HG03571 (cell line): Measurements from ENCODE around the gene SRP9.

Experiments used
- ATAC-seq: cut with Tn5 transposase; IDR thresholded peaks from one replicate; pipeline ENCODE4 v1.9.1; 2021; ENCODE audit not compliant: unreplicated experiment

SRP9 gene

GRCh38 chr1:225777583-225778336 is at the start of gene SRP9:
Gene SRP9 (plus strand): TSS chr1:225777826. CDS start chr1:225777941, 115 bp downstream.
- ATAC-seq, result peak; percentile 99

DNA sequence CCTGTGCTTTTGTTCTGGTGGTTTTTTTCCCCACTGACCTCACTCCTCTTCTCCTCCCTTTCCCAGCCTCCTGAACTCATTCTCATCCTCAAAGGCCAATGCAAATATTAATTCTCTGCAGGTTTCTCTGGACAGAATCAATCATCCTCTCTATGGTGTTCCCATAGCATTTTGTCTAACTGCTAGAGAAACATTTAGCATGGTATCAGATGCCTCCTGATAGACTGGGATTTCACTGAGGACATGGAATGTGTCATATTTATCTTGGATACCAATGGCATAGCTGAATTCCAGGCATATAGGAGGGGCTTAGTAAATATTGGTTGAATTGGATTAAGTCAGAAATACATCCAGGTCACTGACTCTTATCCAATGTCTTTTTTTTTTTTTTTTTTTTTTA is 46.1 kb upstream of the SRP9 start:
- no peak for ATAC-seq

DNA sequence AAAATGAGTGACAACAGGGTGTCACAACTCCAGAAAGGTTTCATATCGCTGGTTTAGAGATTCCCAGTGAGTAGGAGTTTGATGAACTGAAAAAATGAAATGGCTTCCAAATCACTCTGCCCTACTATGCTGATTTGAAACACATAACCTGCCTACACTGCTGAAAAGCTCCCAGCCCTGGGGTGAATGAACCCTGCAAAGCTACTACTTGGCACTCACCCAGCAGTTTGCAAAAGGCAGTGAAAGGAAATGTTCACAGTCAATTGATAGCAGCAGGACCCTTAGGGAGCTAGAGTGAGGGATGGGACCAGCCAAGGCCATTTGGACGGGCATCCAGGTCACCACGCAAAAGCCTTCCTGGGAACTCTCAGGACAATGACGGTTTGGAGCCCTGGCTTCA is 44.4 kb upstream of the SRP9 start:
- ATAC-seq, result no peak

DNA sequence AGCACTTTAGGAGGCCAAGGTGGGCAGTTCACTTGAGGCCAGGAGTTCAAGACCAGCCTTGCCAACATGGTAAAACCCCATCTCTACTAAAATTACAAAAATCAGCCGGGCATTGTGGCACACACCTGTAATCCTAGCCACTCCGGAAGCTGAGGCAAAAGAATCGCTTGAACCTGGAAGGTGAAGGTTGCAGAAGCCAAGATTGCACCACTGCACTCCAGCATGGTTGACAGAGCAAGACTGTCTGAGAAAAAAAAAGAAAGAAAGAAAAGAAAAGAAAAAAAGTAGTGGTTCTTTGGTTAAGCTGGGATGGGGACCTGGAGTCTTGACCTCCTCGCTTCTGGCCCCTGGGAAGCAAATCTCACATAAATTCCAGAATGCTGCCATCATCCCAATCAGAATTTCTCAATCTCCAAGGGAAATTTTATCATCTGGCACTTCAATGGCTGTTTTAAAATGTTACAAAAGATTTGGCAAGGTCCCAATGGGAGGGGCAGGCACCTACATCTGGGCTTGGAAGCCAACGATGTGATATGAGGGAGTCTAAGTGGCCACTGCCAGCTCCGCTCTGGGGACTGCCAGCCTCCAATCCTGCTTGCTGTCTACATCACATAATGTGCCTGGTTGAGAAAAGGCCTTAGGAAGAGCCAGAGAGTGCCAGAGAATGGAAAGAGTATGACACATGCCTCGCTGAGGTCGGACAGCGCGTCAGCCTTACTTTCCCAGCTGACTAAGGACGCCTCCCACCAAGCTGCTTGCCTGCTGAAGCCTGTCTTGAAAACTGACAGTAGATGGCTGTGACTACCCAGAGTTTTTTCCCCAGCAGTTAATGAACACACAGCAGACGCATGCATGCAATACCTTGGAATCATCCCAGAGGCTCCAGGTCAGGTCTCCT is 42.1 kb upstream of the SRP9 start:
- no peak for ATAC-seq

GRCh38 chr1:225736437-225737098 is 41.1 kb upstream of the SRP9 start:
- ATAC-seq, result no peak

- no peak for ATAC-seq
These were observed 40.5 kb upstream of the SRP9 start for GRCh38 chr1:225737161-225737560.

GRCh38 chr1:225737866-225738265 is 39.8 kb upstream of the SRP9 start:
- no peak for ATAC-seq

- ATAC-seq, result no peak
These were observed 38.9 kb upstream of the SRP9 start for GRCh38 chr1:225738763-225739162.

- ATAC-seq, result no peak
These were observed 38.0 kb upstream of the SRP9 start for GRCh38 chr1:225739542-225740107.

DNA sequence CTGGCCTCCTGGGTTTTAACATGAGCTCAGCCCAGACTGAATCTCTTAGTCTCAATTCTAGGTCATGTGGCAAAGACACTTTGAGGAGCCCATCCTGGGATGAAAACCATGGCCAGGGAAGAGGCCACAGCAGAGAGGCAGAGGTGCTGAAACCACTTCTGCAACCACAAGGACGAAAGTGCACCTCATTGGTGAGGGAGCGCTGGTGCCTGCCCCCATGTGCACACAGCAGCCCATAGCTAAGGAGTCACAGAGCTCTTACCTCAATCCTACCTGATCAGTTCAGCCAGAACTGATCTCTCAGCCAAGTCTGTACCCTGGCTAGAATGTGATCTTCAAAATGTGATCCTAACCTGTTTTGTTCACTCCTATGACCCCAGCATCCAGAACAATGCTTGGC is 32.9 kb upstream of the SRP9 start:
- ATAC-seq, result no peak

GRCh38 chr1:225745273-225745672 is 32.4 kb upstream of the SRP9 start:
- no peak for ATAC-seq

GRCh38 chr1:225746361-225747179 is 31.1 kb upstream of the SRP9 start:
- ATAC-seq, result no peak

GRCh38 chr1:225747566-225747965 is 30.1 kb upstream of the SRP9 start:
- no peak for ATAC-seq

- ATAC-seq, result no peak
These were observed 29.1 kb upstream of the SRP9 start for GRCh38 chr1:225748529-225748928.

GRCh38 chr1:225749706-225750105 is 27.9 kb upstream of the SRP9 start:
- ATAC-seq, result no peak

DNA sequence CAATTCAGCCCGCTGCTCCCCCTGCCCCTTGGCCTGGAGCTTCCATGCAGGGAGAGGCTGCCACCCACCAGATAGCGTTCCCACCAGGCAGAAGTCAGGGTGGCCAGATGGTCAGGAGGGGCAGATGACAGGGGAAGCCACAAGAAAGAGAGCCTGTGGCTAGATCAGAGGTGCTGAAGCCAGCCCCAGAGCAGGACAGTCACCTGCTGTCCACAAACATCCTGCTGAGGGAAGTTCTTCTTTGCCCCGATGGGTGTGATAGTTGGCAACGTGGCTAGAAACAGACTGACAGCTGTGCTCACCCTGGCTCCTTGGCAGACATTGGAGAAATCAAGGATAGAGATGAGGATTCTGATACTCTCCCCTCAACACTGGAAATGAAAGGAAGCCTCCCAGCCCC is 27.2 kb upstream of the SRP9 start:
- ATAC-seq, result no peak

DNA sequence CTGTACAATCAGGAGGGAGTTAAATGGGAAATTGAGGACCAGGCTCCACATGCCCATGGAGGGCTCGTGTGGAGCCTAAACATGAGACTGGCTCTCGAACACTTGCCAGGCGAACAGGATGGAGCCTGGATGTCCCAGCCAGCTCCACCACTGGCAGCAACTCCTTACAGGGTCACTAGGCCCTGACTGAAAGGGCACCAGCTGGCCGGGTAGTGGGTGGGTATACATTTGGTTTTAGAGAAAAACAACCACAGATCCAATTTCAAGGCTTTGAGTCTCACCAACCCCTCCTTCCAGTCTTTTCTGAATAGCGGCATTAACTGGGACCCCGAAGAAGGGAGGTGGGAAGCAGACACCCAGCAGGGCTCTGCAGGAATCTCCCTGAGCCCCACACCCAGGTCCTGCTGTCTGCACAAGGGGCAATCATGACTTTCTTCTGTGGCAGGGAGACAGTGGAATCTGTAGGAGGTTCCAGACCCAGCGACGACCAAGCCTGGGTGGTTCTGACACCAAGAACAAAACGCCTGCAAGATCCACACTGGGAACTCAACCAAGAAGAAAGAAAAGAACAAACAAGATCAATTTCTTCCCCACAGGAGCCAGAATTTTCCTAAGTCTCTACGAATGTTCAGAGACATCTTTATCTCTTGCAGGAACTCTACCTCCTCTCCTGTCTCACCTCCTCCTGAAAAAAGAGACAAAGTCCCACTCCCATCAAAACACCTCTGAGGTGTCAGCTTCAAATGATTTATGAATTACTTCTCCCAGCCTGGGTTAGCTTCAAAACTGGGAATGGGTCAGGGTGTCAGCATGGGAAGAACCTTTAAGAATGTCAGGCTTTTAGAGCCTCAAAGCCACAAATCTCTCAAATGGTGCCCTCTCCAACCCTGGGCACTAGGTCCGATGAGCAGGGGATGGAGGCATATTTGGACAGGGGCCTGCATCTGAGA is 26.5 kb upstream of the SRP9 start:
- ATAC-seq, result no peak

- no peak for ATAC-seq
These were observed 25.4 kb upstream of the SRP9 start for GRCh38 chr1:225752245-225752644.

GRCh38 chr1:225754940-225755641 is 22.5 kb upstream of the SRP9 start:
- ATAC-seq, result no peak
